Stimulated activated CD8-positive, alpha-beta memory T cell treated with anti-CD3 and anti-CD28 coated beads, Interleukin-15, amount 100 ng/mL, for 24 hours (primary cell): ENCODE data around the gene TM4SF4.

Source experiments
- DNase-seq: peaks from one replicate; pipeline ENCODE4 v3.0.0-alpha.2; 2020; ENCODE audit warnings: low read depth

Gene TM4SF4

GRCh38 chr3:149455366-149455765, 19.1 kb upstream of the TM4SF4 start:
- DNase-seq: no peak

- no peak for DNase-seq
Measured at GRCh38 chr3:149455989-149456388, 18.5 kb upstream of the TM4SF4 start.

- DNase-seq: no peak
Measured at GRCh38 chr3:149459491-149460059, 14.9 kb upstream of the TM4SF4 start.

- DNase-seq: no peak
Measured at GRCh38 chr3:149460117-149460516, 14.4 kb upstream of the TM4SF4 start.

- no peak for DNase-seq
Measured at GRCh38 chr3:149462051-149462450, 12.4 kb upstream of the TM4SF4 start.

GRCh38 chr3:149462581-149463011, 11.9 kb upstream of the TM4SF4 start:
- DNase-seq: no peak

- no peak for DNase-seq
Measured at GRCh38 chr3:149463921-149464320, 10.6 kb upstream of the TM4SF4 start.

- no peak for DNase-seq
Measured at GRCh38 chr3:149464542-149465328, 9.8 kb upstream of the TM4SF4 start.

- no peak for DNase-seq
Measured at GRCh38 chr3:149465351-149465883, 9.1 kb upstream of the TM4SF4 start.

- DNase-seq: no peak
Measured at GRCh38 chr3:149466192-149466591, 8.3 kb upstream of the TM4SF4 start.

- DNase-seq: no peak
Measured at GRCh38 chr3:149468504-149469212, 5.8 kb upstream of the TM4SF4 start.

GRCh38 chr3:149470381-149470780, 4.1 kb upstream of the TM4SF4 start:
- DNase-seq: no peak

GRCh38 chr3:149472030-149472797, 2.3 kb upstream of the TM4SF4 start:
- DNase-seq: no peak

- DNase-seq: no peak
Measured at GRCh38 chr3:149473357-149474249, 894 bp upstream of the TM4SF4 start.

GRCh38 chr3:149475451-149476060, 1.1 kb downstream of the TM4SF4 start:
- DNase-seq: no peak

GRCh38 chr3:149476225-149476624, 1.7 kb downstream of the TM4SF4 start:
- no peak for DNase-seq

GRCh38 chr3:149479621-149480325, 5.3 kb downstream of the TM4SF4 start:
- no peak for DNase-seq

GRCh38 chr3:149480326-149481017, 6.0 kb downstream of the TM4SF4 start:
- DNase-seq: no peak

GRCh38 chr3:149481056-149481455, 6.6 kb downstream of the TM4SF4 start:
- DNase-seq: no peak
